ENCODE results near the gene GINM1.

GINM1 gene

GRCh38 chr6:149600508-149600907, 34.3 kb downstream of the GINM1 start:
- DNase-seq: no peak

DNA sequence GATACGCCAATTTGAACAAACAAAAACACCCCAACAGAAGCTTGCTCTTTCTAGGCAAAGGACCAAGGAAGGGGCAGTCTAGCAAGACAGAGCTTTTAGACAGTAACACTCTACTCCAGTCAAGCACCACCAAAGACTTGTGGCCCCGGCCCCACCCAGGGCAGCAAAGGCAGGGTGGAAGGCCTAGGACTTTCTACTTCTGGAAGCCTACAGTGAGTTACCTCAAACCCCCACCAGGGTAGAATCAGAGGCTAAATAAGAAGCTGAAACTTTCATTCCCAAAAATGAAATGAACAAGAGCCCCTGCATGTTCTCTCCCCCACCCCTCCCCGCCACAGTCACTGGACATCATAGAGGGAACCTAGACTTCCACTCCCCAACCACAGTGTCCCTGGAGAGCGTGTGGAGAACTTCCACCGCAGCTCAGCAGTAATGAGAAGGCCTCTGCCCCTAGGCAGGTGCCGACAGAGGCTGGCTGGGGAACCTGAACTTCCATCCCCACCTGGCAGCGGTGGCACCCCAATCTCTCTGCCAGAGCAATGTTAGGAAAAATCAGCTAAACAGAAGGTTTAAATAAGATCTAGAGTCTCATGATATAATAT, 42.3 kb downstream of the GINM1 start:
- DNase-seq: no peak

DNA sequence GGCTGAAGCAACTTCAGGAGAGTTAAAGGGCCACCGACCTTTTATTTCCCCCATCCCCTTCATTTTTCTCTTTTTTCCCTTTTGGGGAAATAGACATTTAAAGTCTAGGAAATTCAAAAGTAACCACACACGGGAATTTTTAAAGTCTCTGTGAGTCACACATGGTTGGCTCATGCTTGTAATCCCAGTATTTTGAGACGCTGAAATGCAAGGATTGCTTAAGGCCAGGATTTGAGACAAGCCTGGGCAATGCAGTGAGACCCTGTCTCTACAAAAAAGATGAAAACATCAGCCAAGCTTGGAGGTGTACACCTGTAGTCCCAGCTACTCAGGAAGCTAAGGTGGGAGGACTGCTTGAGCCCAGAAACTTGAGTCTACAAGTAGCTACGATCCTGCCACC, 48.2 kb downstream of the GINM1 start:
- peak; percentile 18 to 31 for DNase-seq

DNA sequence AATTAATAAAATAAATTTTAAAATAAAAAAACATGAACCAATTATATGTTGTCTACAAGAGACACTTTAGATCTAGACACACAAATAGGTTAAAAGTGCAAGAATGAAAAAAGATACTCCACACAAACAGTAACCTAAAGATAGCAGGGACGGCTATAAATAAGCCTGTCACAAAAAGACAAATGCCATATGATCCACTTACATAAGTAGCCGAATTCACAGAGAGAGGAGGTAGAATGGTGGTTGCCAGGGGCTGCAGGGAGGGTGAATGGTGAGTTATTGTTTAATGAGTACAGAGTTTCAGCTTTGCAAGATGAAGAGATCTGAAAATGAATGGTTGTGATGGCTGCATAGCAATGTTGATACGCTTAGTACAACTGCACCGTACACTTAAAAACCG, 49.6 kb downstream of the GINM1 start:
- no peak for DNase-seq

- DNase-seq: no peak
Measured at GRCh38 chr6:149627672-149628071, 61.5 kb downstream of the GINM1 start.

- DNase-seq: peak; percentile 42 to 51
Measured at GRCh38 chr6:149628875-149629510, 62.8 kb downstream of the GINM1 start.

DNA sequence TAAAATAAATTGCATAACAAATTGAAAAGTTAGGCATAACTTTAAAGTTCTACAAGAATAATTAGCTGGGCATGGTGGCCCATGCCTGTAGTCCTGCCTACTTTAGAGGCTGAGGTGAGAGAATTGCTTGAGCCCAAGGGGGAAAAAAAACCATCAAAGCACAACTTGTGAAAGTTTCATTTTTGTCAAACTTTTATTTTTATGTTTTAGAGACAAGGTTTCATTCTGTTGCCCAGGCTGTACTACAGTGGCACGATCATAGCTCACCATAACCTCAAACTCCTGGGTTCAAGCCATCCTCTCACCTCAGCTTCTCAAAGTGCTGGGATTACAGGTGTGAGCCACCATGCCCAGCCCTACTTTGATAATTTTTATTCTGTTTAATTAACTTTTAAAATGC, 68.1 kb downstream of the GINM1 start:
- no peak for DNase-seq

- no peak for DNase-seq
Measured at GRCh38 chr6:149636124-149636523, 69.9 kb downstream of the GINM1 start.
